SU-DHL-6 (cell line): ENCODE measurements around the gene BTBD9.

Source experiments
- CTCF ChIP-seq: fragments of 200-600 bp; sonication (generic); IDR thresholded peaks from one replicate; pipeline ENCODE4 v1.5.1; 2017; ENCODE audit warnings: antibody characterized with exemption, mild to moderate bottlenecking, low read length, moderate library complexity; ENCODE audit not compliant: insufficient read depth, poor library complexity, severe bottlenecking
- EZH2phosphoT487 ChIP-seq: fragments of 200-600 bp; sonication (generic), shearing (Covaris generic); conservative IDR thresholded peaks from 2 replicates; pipeline ENCODE4 v1.6.1; 2018; ENCODE audit warnings: mild to moderate bottlenecking, antibody characterized with exemption, low read length, moderate library complexity, mixed read lengths

DNA sequence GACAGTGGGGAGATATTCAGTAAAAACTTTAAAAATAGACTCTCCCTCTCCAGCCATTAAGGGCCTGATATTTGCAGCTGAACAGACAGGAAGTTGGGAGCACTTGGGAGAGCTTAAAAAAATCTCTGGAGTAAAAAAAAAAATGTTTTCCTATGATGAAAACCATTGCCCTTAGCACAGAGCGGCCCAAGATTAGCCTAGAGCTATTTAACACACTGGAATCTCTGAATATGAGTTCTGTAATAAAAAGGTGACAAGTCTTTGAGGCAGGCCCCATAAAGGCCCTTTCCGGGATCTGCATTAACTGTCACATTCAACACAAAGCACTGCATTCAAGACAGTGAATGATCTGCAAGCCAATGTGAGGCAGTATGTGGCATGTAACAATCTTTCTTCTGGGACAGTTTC, 426.5 kb downstream of the BTBD9 start:
- no peak for TF ChIP-seq CTCF
- TF ChIP-seq EZH2phosphoT487, result no peak
